ENCODE data around the gene PCDHGA8.
"Not testable (repeated sequence)": the region's sequence is repeated elsewhere in the genome, so short reads cannot be mapped to it uniquely, and the experiment has no call there.

The PCDHGA8 gene

GRCh38 chr5:141371572-141372475 lies 20.6 kb upstream of the PCDHGA8 start:
- Histone ChIP-seq H3K4me2 (no peak overlapping the region), H3K4me3 (no peak overlapping the region), H3K4me1 (no peaks in the 10 kb centered on the region), H3K9me3 (peaks cover 69% of the 10 kb centered on the region), H3K9ac (no peak overlapping the region), H3K27ac (no peak overlapping the region), H4K20me1 (no peaks in the 10 kb centered on the region), H3K27me3 (no peaks in the 10 kb centered on the region), H3K36me3 (0 out of 2 replicates have a peak, but pooled peaks cover 7% of the 10 kb centered on the region)
- TF ChIP-seq Cebpa-rat (IDR thresholded peaks at IDR 0.05), result no peak

GRCh38 chr5:141373673-141374317 lies 18.6 kb upstream of the PCDHGA8 start, which contains the start of gene PCDHGA6:
Gene PCDHGA6, plus strand, starts transcription at chr5:141373891. Its CDS starts 193 bp downstream, at chr5:141374084.
- 0 out of 2 replicates have a peak, but pooled peaks cover 7% of the 10 kb centered on the region for H3K36me3 ChIP-seq
- H3K27ac ChIP-seq, result no peak within 1 kb of the TSS
- H3K4me2 ChIP-seq, result no peak within 1 kb of the TSS
- H3K27me3 ChIP-seq, result no peaks in the 10 kb centered on the region
- no peak within 1 kb of the TSS for H3K9ac ChIP-seq
- TF ChIP-seq Cebpa-rat (IDR thresholded peaks at IDR 0.05), result no peak
- H4K20me1 ChIP-seq, result no peaks in the 10 kb centered on the region
- H3K4me1 ChIP-seq, result no peaks in the 10 kb centered on the region
- H3K4me3 ChIP-seq, result no peak within 1 kb of the TSS
- H3K9me3 ChIP-seq, result peaks cover 73% of the 10 kb centered on the region

GRCh38 chr5:141374627-141375026 lies 17.8 kb upstream of the PCDHGA8 start:
- Histone ChIP-seq H3K9ac (no peak overlapping the region), H3K36me3 (0 out of 2 replicates have a peak, but pooled peaks cover 7% of the 10 kb centered on the region), H3K4me3 (no peak overlapping the region), H3K4me1 (no peaks in the 10 kb centered on the region), H3K27me3 (no peaks in the 10 kb centered on the region), H3K4me2 (no peak overlapping the region), H4K20me1 (no peaks in the 10 kb centered on the region), H3K27ac (no peak overlapping the region), H3K9me3 (peaks cover 73% of the 10 kb centered on the region)
- no peak for TF ChIP-seq Cebpa-rat (IDR thresholded peaks at IDR 0.05)

GRCh38 chr5:141375444-141376155 lies 16.8 kb upstream of the PCDHGA8 start:
- not testable (repeated sequence) for H3K4me2 ChIP-seq, H3K27me3 ChIP-seq, H3K4me1 ChIP-seq, H4K20me1 ChIP-seq, H3K36me3 ChIP-seq, H3K27ac ChIP-seq, H3K4me3 ChIP-seq, H3K9ac ChIP-seq
- H3K9me3 ChIP-seq, result peaks cover 65% of the 10 kb centered on the region

GRCh38 chr5:141382469-141383294 lies 9.8 kb upstream of the PCDHGA8 start, which contains the start of gene PCDHGA7:
Gene PCDHGA7, plus strand, starts transcription at chr5:141382742. Its CDS starts 158 bp downstream, at chr5:141382900.
- Histone ChIP-seq H4K20me1 (no peaks in the 10 kb centered on the region), H3K4me1 (no peaks in the 10 kb centered on the region), H3K9ac (no peak within 1 kb of the TSS), H3K4me3 (no peak within 1 kb of the TSS), H3K27ac (no peak within 1 kb of the TSS), H3K36me3 (no peaks in the 10 kb centered on the region), H3K27me3 (no peaks in the 10 kb centered on the region), H3K9me3 (peaks cover 34% of the 10 kb centered on the region), H3K4me2 (no peak within 1 kb of the TSS)
- no peak for TF ChIP-seq Cebpa-rat (IDR thresholded peaks at IDR 0.05)

GRCh38 chr5:141383345-141383744 lies 9.1 kb upstream of the PCDHGA8 start:
- TF ChIP-seq Cebpa-rat (IDR thresholded peaks at IDR 0.05), result no peak
- Histone ChIP-seq H3K4me3 (no peak overlapping the region), H3K9me3 (peaks cover 35% of the 10 kb centered on the region)

GRCh38 chr5:141384471-141385267 lies 7.8 kb upstream of the PCDHGA8 start:
- Histone ChIP-seq H3K9ac (no peak overlapping the region), H3K4me3 (no peak overlapping the region), H3K27ac (no peak overlapping the region), H4K20me1 (no peaks in the 10 kb centered on the region), H3K4me2 (no peak overlapping the region), H3K4me1 (no peaks in the 10 kb centered on the region), H3K9me3 (peaks cover 48% of the 10 kb centered on the region), H3K36me3 (no peaks in the 10 kb centered on the region), H3K27me3 (no peaks in the 10 kb centered on the region)
- no peak for TF ChIP-seq Cebpa-rat (IDR thresholded peaks at IDR 0.05)

More at GRCh38 chr5:141383345-141383744, 9.1 kb upstream of the PCDHGA8 start:
- H3K9ac ChIP-seq, result no peak overlapping the region
- no peaks in the 10 kb centered on the region for H3K36me3 ChIP-seq
- no peaks in the 10 kb centered on the region for H3K27me3 ChIP-seq
- no peak overlapping the region for H3K4me2 ChIP-seq
- no peak overlapping the region for H3K27ac ChIP-seq
- no peaks in the 10 kb centered on the region for H3K4me1 ChIP-seq
- H4K20me1 ChIP-seq, result no peaks in the 10 kb centered on the region

GRCh38 chr5:141387557-141388311 lies 4.7 kb upstream of the PCDHGA8 start, which contains the start of gene PCDHGB4:
Gene PCDHGB4, plus strand, starts transcription at chr5:141387698. Its CDS starts 187 bp downstream, at chr5:141387885.
- H3K36me3 ChIP-seq, H4K20me1 ChIP-seq, H3K9ac ChIP-seq, H3K4me1 ChIP-seq, H3K4me2 ChIP-seq, H3K27ac ChIP-seq, H3K4me3 ChIP-seq, H3K27me3 ChIP-seq: not testable (repeated sequence)
- H3K9me3 ChIP-seq, result peaks cover 49% of the 10 kb centered on the region
